ENCODE measurements around the gene AGTPBP1.

DNA sequence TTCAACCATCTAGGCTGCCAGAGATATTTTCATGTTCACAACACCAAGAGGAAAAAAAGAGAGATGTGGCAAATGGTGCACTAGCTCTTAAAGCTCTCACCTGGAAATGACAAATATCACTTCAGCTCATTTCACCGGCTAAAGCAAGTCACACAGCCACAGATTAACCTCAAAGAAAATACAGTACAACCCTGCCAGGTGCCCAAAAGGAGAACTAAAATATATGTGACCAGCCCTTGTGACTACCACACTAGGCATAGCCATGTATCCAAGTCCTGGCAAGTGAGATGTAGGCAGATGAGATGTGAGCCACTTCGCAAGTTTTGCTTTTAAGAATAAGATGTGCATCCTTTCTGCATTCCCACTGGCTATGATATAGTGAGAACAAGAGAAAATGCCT, 41.4 kb downstream of the AGTPBP1 start:
- TF ChIP-seq, protein P1, sequence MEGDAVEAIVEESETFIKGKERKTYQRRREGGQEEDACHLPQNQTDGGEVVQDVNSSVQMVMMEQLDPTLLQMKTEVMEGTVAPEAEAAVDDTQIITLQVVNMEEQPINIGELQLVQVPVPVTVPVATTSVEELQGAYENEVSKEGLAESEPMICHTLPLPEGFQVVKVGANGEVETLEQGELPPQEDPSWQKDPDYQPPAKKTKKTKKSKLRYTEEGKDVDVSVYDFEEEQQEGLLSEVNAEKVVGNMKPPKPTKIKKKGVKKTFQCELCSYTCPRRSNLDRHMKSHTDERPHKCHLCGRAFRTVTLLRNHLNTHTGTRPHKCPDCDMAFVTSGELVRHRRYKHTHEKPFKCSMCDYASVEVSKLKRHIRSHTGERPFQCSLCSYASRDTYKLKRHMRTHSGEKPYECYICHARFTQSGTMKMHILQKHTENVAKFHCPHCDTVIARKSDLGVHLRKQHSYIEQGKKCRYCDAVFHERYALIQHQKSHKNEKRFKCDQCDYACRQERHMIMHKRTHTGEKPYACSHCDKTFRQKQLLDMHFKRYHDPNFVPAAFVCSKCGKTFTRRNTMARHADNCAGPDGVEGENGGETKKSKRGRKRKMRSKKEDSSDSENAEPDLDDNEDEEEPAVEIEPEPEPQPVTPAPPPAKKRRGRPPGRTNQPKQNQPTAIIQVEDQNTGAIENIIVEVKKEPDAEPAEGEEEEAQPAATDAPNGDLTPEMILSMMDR (IDR thresholded peaks at IDR 0.05), result no peak
- TF ChIP-seq POLR2A (IDR thresholded peaks at IDR 0.05) (no peak), POLR2AphosphoS5 (IDR thresholded peaks at IDR 0.05) (no peak)
